Measurements from ENCODE around the gene USP28.
A peak's percentile ranks its signal among the peaks of the same experiment; 100 is the strongest.
"Not testable (repeated sequence)": the region's sequence is repeated elsewhere in the genome, so short reads cannot be mapped to it uniquely, and the experiment has no call there.

The USP28 gene, protein sequence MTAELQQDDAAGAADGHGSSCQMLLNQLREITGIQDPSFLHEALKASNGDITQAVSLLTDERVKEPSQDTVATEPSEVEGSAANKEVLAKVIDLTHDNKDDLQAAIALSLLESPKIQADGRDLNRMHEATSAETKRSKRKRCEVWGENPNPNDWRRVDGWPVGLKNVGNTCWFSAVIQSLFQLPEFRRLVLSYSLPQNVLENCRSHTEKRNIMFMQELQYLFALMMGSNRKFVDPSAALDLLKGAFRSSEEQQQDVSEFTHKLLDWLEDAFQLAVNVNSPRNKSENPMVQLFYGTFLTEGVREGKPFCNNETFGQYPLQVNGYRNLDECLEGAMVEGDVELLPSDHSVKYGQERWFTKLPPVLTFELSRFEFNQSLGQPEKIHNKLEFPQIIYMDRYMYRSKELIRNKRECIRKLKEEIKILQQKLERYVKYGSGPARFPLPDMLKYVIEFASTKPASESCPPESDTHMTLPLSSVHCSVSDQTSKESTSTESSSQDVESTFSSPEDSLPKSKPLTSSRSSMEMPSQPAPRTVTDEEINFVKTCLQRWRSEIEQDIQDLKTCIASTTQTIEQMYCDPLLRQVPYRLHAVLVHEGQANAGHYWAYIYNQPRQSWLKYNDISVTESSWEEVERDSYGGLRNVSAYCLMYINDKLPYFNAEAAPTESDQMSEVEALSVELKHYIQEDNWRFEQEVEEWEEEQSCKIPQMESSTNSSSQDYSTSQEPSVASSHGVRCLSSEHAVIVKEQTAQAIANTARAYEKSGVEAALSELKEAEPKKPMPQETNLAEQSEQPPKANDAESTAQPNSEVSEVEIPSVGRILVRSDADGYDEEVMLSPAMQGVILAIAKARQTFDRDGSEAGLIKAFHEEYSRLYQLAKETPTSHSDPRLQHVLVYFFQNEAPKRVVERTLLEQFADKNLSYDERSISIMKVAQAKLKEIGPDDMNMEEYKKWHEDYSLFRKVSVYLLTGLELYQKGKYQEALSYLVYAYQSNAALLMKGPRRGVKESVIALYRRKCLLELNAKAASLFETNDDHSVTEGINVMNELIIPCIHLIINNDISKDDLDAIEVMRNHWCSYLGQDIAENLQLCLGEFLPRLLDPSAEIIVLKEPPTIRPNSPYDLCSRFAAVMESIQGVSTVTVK

DNA sequence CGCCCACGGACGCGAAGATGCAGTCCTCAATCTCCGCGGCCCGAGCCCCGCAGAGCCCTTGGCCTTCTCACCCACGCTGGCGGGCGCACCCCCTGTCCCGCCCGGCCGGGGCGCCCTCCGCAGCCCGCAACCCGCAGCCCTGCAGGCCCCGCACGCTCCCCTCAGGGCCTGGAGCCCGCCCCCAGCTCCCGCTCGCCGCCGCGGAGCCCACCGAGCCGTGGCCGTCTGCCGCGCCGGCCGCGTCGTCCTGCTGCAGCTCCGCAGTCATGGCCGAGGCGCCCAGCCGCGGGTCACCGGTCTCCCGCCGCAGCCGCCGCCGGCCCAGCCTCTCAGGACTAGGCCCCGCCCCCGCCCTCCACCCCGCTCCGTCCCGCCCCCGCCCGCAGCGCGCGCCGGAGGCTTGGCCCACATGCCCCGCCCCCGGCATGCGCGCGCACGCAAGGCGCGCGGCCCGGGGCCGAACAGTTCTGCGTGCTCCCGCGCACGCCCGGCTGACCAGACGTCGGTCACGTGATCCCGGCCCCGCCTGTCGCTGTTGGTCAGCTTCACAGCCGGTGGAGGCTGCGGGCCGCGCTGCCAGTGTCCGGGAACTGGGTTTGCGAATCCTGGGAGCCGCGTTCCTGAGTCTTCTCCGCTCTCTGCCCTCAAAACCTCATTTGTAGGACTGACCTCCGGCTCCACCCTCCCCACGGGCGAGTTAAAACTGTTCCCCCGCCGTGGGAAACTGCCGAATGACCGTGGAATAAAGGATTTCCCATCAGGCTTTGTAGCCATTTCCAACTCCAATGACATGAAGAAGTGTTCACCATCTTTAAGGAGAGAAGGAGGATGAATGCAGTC is at the start of gene USP28:
USP28 (minus strand) TSS at position 339 of the 840 bp plus-strand sequence; CDS start at position 268, 71 bp downstream.
- DNase-seq: peak; percentile 30 to 77 (median 46)

DNA sequence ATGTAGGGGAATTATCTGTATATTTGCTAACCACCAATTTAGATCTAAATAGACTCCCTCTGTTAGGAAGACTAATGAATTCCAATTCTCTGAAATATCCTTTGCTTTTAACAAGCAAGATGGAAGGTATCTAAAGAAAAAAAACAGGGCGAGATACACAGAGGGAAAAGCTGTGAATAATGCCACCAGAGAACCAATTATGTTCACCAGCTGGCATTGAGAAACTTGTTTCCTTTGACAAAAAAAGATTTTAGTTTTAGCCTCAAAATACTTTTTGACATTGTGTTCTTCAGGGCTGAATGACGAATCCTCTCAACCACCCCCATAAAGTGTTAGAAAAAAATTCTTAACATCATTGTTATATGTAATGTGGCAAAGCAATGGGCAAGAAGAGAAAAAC is 48.2 kb upstream of the USP28 start:
- DNase-seq: no peak

DNA sequence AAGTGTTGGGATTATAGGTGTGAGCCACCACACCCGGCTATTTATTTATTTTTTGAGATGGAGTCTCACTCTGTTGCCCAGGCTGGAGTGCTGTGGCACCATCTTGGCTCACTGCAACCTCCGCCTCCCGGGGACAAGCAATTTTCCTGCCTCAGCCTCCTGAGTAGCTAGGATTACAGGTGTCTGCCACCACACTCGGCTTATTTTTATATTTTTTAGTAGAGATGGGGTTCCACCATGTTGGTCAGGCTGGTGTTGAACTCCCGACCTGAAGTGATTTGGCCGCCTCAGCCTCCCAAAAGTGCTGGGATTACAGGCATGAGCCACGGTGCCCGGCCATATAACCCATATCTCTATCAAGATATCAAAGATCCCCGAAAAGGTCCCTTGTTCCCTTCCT is 36.1 kb upstream of the USP28 start:
- not testable (repeated sequence) for DNase-seq

DNA sequence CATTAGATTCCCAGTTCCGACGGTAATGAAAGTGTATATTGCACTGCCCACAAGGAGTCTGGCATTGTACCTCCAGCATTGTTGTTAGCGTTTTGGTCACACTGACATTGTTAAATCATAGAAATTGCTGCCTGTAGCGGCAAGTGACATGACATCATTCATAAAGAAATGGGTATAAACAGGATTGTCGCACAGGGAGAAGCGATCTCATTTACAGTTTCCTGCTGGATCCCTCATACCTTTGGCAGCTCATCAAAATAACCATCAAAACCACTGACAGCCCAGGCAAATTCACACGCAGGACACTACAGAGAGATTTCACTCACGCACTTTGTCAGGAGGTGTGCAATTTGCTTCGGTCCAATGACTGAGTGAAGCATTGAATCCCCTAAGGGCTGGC is 32.7 kb upstream of the USP28 start:
- no peak for DNase-seq

DNA sequence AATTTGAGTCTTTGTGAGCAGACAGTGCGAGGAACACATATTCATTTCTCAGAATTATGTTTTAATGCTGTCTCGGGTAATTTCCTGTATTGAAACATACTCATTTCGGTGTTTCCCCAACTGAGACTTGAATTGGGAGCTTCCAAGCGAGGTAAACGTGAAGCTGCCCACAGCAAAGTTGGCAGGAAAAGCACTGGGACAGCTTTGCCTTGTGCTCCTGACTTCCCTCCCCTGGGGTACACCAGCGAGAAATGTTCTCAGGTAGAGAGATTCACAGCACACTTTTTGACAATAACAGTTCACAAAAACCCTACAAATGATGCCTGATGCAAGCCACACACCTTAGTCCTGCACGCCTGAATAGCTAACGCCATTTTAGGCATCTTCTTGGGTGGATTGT is 32.3 kb upstream of the USP28 start:
- no peak for DNase-seq

DNA sequence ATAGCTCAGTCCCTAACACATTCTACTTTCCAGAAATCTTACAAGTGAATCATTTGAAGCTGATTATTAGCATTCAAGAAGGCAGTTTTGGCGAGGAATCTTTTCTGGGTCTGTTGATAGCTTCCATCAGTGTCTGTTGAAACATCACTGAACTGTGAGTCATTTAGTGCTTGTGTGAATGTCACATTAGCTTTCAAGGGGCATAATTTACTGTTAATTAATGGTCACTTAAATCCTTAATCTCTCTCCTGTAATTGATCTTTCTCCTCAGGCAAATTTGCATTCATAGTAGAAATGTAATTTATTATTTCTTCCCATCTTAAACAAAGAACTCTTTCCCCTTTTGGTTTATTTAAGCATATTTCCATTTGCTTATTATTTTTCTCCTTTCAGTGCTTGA is 31.8 kb upstream of the USP28 start:
- DNase-seq: no peak

DNA sequence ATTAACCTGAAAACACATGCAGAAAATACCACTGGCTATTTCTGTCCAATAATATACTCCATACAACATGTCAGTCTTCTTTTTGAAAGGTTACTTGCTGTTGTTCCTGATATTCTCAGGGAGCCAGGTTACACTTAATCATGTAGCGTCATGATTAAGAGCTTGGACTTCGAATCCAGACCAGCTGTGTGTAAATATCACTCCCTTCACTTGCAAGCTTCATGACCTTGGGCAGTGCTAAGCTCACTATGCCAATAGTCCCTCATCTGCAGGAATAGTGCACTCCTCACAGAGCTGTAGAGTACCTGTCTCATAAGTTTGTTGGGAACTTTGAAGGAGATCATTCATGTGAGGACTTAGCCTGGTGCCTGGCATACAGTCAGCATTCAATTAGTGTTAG is 31.1 kb upstream of the USP28 start:
- no peak for DNase-seq

DNA sequence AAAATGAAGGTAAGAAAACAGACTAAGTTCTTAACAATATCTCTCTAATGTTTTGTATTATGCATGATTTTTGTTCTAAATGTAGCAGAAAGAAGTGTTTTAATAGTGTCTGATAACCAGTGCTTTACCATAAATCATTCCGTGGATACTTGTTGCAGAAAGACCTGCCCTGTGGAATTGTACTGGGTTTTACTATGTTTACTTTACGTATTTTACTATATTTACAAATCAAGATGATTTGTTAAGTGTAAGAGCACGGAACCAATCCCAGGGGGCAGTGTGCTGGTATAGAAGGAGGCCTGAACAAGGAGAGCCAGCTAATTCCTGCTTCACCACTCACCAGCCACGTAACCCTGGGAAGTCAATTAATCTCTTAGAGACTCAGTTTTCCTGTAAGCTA is 30.7 kb upstream of the USP28 start:
- no peak for DNase-seq

DNA sequence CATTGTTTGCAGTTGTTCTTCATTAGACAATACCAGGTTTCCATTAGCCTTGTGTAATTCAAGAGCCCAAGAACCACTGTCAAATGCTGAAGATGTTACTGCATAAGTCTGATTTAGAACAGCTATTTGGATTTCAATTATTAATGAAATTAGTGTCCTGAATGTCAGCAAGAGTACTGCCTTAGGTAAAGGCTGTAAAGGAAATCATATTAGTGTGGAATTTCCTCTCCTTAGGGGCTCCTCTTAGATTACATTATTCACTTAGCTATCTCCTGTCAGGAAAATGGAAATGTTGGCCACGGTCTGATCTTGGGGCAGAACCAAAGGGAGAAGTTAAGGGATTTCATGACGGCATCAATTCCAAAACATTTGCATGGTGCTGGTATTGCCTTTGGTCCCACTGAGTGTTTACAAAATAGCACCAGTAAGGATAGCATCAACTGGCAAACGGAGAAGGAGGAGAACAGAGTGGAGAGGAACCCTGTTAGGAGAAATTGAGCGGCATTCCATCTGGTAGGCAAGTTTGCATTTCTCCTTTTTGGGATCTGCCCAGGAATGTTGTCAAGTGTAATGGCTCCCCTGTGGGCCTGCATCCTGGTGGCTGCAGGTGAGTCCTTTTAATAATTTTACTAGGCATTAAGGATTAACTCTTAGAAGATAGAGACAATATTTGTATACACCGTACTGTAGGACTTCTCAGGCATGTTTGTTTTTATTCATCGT is 29.2 kb upstream of the USP28 start, which contains the start of gene HTR3B:
HTR3B (plus strand) TSS at position 418 of the 723 bp plus-strand sequence; CDS start at position 556, 138 bp downstream.
- DNase-seq: no peak

DNA sequence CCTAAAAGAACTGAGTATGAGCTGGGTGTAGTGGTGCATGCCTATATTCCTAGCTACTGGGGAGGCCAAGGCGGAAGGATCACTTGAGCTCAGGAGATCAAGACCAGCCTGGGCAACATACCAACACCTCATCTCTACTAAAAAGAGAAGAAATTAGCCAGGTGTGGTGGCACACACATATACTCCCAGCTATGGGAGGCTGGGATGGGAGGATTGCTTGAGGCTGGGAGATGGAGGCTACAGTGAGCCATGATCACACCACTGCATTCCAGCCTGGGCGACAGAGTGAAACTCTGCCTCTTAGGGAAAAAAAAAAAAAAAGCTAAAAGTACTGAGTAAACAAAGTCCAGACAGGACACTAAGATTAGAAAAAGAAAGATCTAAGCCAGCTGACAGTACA is 25.8 kb upstream of the USP28 start:
- no peak for DNase-seq

DNA sequence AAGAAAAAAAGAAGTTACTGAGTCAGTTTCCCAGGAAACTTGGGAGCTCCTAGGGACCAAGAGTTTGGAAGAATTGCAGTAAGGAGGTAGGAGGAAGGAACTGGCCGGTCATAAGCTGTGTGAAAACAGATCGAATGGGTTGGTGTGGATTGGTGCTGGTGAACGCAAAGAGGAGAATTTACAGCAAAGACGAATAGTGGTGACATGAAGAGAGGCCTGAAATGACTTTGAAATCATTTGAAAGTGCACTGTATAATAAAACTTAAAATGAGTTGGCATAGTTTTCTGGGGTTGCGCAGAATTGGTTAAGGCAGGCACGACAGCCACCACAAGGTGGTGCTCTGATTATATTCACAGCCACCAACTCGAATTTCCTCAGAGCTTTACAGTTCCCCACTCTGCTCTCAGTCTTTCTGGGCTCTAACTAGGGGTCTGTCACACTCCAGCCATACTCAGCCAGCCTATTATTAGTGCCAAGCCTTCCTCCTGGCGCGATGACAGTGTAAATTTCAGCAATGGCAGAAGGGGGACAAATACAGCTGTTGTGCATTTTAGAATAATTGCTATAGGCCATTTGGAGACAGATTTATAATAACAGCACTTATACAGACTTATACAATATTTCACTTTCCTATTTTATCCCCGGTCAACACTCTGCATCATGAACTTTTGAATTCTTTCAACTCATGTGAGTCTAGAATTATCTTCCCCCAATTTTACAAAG is 20.9 kb upstream of the USP28 start:
- peak in 1 of 4 experiments; percentile 2 for DNase-seq

DNA sequence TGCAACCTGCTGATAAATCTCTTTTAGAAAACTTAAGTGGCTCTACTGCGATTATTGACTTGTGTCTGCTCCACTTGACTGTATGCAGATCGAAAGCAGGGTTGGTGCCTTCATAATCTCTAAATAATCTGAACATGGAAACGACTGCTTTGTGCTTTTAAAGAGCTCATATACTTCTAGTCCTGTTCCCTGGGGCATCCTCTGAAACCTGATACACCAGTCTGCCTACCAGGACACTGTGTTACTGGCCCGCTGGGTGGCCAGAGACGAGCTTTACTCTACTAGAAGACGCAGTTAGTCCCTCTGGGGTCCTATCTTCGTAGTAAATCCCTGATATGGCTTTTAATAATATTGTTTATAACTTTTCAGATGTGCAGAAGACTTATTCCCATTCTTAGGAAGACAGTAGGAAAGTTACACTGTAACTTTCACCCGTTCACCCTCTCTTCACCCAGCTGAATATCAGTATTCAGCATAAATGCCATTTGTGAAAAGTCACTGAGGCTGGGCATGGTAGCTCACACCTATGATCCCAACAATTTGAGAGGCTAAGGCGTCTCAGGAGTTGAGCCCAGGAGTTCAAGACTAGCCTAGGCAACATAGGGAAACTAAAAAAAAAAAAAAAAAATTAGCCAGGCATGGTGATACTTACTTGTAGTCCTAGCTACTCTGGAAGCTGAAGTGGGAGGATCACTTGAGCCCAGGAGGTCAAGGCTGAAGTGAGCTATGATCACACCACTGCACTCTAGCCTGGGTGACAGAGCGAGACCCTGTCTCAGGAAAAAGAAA is 20.2 kb upstream of the USP28 start:
- no peak for DNase-seq

DNA sequence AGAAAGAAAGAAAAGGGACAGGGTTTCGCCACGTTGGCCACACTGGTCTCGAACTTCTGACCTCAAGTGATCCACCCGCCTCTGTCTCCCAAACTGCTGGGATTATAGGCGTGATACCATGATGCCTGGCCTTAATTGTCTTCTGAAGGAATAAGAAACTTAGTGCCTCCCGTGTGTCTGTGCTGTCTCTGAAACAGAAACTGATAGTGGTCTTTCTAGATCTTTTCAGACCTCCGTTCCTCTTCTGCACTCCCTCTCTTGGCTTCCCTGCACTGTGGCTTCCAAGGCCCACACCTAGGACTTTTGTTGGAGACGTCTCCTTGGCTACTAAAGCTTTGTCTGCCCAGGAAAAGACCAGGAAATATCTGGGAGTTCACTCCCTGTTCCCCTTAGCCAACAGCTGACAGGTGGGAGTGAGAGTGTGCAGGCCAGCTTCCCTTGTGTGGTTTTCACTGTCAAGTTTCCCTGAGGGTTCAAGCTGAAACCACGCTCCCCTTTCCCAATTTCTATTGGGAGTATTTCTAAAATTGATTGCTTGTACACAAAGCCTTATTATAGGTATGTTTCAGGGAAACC is 19.1 kb upstream of the USP28 start:
- DNase-seq: no peak

DNA sequence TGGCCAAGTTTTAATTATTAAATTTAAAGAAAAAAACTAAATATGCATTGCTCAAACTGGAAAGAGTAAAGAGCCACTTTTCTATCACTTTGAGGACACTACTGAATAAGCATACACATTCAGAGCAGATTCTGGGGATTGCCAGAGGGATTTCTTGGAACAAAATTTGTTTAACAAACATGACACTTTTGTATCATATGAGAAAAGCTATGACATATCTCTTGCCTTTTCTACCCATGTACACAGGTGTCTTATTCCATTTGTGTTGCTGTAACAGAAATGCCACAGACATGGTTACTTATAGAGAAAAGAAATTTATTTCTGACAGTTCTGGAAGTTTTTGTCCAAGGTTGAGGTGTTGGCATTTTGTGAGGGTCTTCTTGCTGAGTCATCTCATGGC is 13.5 kb upstream of the USP28 start:
- no peak for DNase-seq

DNA sequence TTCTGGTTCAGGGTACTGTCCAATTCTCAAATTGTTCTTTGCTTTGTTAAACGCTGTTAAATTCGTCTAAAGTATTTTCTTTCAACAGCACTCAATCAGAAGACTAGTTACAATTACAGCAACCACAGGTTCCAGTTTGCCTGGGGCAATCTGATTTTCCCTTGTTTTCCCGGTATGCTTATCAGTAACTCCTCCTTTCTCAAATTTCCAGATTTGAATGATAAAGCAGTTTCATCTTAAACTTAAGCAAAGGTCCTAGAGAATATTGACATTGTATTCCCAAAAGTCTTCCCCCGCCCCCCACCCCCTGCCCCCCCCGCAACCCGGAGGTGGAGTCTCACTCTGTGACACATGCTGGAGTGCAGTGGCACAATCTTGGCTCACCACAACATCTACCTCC is 10.5 kb upstream of the USP28 start:
- no peak for DNase-seq

DNA sequence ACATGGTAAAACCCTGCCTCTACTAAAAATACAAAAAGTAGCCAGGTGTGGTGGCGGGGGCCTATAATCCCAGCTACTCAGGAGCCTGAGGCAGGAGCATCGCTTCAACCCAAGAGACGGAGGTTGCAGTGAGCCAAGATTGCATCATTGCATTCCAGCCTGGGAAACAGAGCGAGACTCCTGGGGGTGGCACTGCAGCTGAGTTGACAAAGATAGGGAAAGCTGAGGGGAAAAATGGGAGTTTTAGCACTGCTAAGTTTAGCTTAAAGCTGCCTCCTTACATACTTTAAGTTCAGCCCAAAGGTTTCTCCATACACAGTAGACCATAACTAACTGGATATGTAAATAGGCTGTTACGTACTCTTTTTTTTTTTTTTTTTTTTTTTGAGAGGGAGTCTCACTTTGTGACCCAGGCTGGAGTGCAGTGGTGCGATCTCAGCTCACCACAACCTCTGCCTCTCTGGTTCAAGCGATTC is 9.0 kb upstream of the USP28 start:
- DNase-seq: no peak

DNA sequence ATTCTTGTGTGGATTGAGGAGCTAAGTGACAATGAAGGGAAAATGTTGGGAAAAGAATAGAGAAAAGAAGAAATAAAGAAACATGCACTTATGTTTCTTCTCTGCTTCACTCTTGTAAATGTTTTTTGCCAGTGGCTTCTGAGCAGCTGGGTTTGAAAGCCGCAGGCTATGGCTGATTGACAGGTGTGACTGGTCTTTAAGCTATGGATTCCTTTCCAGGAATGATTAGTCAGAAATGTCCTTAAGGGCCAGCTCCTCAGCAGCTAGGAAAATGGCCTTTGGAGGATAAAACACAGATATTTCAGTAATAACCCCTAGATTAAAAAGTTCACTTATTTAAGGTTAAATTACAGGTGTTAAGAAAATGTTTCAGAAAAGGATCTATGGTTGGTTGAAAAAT is 6.5 kb upstream of the USP28 start:
- no peak for DNase-seq

DNA sequence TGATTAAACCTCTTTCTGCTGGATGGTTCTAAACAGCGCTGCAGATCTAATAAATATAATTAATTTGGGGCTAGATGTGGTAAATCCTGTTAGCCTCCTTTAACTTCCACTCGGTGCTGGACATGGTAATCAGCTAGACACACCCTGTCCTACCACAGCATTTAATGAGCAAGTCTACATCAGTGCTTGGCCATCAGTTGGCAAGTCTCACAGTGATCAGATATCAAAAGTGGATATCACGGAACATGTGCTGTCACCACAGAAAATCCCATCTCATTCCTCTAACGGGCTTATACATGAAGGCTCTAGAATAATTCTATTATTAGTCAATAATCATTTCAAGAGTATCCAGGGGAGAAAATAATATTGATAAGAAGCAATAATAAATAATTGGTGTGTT is 5.6 kb upstream of the USP28 start:
- DNase-seq: no peak

DNA sequence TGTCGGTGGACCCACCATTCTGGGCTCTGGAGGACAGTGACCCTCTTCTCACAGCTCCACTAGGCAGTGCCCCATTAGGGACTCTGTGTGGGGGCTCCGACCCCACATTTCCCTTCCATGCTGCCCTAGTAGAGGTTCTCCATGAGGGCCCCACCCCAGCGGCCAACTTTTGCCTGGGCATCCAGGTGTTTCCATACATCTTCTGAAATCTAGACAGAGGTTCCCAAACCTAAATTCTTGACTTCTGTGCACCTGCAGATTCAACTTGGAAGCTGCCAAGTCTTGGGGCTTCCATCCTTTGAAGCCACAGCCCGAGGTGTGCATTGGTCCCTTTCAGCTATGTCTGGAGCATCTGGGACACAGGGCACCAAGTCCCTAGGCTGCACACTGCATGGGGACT is 4.1 kb upstream of the USP28 start:
- not testable (repeated sequence) for DNase-seq

DNA sequence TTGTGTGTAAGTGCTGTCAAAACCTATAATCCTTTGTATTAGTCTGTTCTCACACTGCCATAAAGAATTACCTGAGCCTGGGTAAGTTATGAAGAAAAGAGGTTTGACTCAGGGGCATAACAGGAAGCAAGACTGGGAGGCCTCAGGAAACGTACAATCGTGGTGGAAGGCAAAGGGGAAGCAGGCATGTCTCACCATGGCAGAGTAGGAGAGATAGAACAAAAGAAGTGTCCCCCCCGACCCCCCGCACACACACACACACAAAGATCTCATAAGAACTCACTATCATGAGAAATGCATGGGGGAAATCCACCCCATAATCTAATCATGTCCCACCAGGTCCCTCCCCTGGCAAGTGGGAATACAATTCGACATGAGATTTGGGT is 2.3 kb upstream of the USP28 start:
- no peak for DNase-seq
